HG02852 (cell line): Measurements from ENCODE around the gene TENM3.

ENCODE experiments used
- ATAC-seq: cut with Tn5 transposase; IDR thresholded peaks from one replicate; pipeline ENCODE4 v1.9.1; 2021; ENCODE audit warnings: mild to moderate bottlenecking, moderate library complexity; ENCODE audit not compliant: unreplicated experiment

The TENM3 gene

DNA sequence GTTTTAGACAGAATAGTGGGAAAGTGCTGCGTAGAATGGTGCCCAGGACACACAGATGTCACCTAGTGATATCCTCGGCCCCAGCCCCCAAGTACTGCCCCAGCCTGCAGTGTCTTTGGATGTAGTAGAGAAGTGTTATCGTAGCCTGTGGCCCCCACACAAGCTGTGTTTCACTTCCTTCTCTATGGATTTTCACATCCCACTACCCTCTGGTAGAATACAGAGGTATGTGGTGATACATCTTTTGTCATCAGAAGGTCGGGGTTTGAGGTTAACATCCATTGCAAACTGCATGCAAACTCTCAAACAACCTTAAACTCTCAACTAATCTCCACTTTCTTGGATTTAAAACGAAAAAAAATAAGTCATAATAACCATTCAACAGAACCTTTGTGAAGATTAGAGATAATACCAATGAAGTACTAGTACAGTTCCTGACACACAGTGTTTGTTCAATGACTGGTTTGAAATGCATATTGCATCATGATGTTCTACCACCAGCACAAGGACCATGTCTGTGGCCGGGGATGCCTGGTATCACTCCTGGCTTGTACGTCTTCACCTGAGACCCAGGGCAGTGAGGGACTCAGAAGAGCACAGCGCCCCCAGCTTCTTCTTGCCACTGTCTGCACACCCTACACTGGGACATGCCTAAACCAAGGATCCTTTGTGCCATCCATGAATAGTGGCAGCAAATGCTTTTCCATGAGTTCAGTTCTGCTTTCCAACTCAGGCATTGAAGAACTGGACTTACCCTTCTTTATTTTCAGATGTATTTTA lies 406.7 kb downstream of the TENM3 start:
- no peak for ATAC-seq

DNA sequence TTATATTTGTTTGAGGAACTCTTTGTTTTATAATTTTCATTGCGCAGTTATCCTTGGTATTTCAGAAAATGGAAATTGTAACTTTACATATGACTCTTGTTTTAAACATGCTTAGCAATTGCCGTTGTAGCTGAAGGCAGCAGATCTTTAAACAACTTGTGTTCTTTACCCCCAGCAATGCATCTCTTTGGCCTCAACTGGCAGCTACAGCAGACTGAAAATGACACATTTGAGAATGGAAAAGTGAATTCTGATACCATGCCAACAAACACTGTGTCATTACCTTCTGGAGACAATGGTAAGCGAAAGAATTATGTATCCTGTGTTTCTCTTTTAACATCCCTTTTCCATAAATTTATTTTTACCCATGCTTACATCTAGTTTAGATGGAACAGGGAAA lies 410.4 kb downstream of the TENM3 start:
- no peak for ATAC-seq

DNA sequence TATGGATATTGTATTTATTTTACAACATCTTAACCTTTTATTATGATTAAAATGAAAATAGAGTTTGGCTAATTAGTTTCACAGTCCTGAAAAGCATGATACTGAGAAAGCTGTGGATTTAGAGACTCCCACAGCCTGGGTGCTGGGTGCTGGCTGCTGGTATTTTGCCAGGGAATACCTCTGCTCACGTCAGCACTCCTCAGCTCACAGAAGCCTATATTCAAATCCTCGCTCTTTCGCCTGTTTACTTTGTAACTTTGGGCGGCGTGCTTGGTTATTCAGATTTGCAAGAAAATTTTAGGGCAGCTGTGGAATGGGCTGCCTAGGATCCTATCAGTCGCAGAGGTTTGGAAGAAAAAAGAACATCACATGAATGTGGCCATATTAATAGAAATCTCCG lies 412.1 kb downstream of the TENM3 start:
- no peak for ATAC-seq

DNA sequence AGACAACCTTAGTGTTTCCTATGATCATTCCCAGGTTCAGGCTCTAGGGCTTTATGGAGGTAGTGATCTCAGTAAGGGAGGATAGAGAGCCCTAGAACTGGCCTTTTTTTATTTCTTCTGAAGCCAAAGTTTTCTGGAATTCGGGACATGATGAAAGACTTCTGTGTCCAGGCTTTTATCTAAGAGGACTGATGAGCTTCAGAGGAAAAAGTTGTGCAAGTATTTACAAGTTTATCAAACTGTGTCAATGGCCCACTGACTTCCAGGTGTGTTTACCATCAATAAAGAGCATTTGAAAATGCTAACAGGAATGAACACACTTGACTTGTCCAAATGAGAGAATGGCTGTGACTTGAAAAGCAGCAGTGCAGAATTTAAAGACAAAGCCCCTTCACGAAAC lies 419.3 kb downstream of the TENM3 start:
- ATAC-seq = no peak

DNA sequence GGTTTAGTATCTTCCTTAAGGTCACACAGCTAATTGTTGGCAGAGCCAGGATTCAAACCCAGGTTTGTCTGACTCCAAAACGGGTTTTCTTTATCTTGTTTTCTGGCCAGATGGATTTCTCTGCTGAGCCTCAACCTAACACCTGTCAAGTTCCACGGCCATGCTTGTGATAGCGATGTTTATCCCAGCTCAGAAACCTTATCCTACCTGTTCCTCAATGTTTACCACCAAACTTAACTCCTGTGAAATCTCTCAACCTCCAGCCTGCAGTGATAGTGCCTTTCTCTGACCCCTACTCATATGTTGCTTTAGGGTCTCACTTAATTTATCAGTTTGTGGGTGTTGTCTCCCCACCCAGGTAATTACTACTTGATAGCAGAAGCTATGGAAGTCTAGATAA lies 428.0 kb downstream of the TENM3 start:
- ATAC-seq = no peak

DNA sequence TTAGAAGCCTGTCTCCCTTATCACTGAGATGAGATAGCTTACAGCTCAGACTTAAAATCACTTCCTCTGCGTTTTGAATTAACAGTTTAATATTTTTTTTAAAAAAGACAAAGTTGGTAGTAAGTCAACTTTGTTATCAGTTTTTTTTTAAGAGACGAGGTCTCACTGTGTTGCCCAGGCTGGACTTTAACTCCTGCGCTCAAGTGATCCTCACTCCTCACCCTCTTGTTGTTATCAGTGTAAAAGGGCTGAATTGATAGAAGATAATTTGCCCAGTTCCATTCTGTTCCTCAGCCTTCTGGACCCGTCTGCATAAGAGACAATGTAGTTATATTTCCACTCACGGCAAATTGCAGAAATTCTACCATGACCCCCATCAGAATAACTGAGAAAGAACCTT lies 428.5 kb downstream of the TENM3 start:
- no peak for ATAC-seq

DNA sequence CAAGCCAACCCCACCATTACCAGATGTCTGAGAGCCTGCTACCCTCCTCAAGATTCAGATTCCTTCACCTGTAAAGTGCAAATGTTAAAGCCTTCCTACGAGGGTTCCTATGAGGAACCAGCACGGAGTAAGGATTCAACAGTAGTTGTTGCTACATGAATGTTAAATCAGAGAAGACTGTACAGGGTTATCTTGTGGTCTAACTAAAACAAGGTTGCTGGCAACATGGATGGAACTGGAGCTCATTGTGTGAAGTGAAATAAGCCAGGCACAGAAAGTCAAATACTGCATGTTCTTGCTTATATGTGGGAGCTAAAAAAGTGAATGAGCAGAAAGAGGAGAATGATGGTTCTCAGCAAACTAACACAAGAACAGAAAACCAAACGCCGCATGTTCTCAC lies 435.4 kb downstream of the TENM3 start:
- no peak for ATAC-seq

DNA sequence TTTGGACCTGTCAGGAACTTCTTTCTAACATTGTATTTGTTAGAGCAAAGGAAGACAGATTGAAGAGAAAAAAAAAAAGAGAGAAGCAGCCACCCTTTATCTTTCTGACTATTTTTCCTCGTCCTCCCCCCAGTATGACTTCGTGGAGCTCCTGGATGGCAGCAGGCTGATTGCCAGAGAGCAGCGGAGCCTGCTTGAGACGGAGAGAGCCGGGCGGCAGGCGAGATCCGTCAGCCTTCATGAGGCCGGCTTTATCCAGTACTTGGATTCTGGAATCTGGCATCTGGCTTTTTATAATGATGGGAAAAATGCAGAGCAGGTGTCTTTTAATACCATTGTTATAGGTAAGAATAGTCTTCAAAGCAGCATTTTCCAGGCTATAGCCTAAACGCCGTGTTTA lies 436.3 kb downstream of the TENM3 start:
- no peak for ATAC-seq

DNA sequence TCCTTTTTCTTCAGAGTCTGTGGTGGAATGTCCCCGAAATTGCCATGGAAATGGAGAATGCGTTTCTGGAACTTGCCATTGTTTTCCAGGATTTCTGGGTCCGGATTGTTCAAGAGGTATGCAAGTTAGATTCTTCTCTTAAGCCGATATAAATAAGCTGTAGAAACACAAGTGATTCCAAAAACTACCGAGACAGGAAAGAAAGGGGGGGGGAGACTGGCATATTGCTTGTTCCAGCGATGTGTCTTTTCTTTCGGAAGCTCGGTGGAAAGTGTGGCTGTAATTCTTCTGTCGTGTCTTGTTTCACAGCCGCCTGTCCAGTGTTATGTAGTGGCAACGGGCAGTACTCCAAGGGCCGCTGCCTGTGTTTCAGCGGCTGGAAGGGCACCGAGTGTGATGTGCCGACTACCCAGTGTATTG lies 437.0 kb downstream of the TENM3 start:
- ATAC-seq = no peak

DNA sequence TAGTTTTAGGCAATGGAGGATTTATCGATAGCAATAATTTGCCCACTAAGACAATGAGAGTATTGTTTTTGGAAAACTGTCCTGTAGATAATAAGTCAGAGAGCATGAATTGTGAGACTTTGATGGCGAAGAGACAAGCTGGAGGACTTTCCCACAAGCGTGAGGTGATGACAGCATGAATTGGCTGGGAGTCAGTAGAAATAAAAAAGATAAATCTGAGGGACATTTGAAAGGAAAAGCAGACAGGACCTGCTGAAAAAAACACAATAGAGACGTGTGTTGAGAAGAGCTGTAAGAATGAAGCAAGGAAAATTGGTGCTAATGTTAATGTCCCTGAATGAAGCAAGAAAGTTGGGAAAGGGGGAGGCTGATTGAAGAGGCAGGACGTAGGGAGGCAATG lies 440.5 kb downstream of the TENM3 start:
- ATAC-seq = no peak

DNA sequence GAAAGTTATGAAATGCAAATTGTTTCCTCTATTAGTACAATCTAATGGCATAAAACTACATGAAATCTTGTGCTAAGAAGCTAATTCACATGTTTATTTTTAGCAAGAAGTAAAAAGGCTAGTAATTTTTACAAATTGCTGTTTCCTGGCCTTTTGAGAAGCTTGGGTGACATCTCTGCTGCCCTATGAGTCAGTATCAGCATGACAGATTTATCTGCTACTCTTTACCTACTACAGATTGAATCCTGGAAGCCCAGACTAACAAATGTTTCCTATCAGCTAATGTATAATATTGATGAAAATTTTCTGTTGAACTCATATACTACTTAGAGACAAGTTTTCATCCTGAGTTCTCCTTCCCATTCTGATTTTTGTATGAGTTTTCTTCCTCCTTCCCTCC lies 441.6 kb downstream of the TENM3 start:
- no peak for ATAC-seq

DNA sequence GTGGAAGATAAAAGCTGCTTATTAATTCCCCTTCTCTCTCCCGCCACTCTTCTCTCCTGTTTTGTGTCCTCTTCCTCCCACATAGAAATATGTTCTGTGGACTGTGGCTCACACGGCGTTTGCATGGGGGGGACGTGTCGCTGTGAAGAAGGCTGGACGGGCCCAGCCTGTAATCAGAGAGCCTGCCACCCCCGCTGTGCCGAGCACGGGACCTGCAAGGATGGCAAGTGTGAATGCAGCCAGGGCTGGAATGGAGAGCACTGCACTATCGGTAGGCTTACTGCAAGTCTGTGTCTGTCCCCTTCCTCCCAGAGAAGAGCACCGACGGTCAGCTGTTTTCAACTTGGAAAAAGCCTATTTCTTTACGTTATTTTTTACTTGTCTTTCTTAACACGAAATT lies 444.9 kb downstream of the TENM3 start:
- ATAC-seq = no peak

DNA sequence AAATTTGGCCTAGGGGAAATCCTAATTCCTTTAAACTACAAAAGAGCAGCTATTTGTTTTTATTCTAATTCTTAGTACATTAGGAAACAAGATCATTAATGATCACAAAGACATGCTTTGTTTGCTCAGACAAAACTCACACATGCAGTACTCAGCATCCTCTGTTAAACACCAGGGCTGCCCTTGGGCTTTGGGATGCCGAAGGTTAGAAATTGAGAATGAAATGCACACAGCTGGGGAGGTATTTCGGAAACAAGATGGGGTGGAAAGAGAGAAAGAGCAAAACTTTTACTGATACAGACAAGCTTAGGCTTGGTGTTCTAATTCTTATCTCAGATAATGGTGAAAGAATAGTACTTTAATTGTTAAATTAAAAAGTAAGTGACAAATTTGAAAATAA lies 451.3 kb downstream of the TENM3 start:
- ATAC-seq = no peak

DNA sequence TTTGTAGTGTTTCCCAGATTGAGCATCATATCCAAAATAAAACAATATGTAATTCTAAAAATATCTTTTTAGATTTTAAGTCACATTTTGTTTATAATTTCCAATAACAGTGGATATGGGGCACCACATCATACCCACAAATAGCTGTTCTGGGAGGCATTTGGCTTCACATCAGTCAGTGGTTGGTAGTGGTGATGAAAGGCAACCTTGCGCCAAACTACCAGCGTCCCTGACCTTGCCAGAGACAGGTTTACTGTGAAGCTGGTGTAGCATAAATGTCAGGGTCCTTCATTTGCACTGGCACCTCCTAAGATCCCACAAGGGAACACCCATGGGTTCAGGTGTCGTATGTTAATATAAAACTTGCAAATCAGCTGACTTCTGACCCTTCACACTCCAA lies 451.8 kb downstream of the TENM3 start:
- no peak for ATAC-seq

DNA sequence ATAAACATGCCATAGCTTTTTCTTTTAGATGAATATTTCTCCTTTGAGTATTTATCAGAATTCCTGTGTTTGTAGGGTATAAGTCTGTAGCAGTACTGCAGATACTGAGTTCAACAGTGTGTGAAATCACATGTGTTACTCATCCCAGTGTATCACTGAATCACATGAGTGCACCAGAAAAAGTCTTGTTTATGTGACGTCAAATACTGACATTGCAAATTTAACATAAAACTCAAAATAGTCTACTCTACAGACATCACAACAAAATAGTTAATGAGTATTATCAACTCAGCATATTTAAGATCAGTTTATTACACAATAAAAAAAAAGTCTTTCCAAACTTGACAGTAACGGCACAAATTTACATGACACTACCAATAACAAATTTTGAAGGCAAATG lies 452.6 kb downstream of the TENM3 start:
- no peak for ATAC-seq

DNA sequence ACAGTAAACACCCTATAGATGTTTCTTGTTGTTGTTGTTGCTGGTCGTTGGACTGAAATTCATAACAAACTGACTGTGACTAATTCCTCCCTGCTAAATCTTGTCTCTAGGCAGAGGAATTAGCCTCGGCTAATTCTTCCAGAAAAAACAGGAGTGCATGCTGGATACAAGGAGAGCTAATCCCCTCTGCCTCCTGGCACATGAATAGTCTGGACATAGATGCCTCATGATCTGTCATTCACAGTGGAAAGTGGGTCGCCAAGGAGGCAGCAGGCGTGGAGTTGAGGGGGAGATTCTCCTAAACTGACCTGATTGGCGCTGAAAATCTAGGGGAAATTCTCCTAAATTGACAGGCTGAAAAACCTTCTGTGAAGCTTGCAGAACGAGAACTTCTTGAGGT lies 453.9 kb downstream of the TENM3 start:
- no peak for ATAC-seq

DNA sequence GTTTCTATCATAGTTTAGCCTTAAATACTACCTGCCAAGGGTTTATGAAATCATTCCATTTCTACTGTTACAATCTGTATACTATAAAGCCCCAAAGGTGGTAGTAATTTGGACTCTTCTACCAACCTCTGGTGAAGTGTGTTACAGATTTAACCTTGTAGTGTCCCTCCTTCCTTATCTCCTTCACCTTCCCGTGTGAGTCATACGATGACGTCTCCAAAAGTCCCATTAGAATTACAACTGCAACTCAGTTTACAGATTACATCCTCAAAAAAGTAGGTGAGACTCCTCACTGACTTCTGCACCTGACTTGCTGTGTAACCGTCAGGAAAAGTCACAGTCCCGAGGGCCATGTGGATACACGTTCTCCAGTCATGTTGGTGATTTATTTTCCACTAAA lies 455.0 kb downstream of the TENM3 start:
- ATAC-seq = no peak

DNA sequence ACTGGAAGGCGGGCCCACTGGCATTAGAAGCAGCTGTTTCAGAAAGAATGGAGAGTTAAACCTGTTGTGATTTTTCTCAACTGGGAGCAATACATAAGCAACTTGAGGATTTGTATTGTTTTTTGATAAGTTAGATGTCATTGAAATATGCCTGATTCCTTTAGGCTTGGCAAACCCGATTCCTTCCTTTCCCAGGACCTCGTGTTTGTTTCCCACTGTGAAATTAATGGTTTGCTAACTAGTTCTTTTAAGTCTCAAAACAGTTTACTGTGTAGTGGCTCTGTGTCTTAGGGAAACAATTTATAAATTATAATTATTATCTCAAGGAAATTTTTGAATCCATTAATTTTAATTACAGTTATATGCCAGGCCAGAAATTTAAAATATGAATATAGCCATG lies 456.0 kb downstream of the TENM3 start:
- no peak for ATAC-seq

DNA sequence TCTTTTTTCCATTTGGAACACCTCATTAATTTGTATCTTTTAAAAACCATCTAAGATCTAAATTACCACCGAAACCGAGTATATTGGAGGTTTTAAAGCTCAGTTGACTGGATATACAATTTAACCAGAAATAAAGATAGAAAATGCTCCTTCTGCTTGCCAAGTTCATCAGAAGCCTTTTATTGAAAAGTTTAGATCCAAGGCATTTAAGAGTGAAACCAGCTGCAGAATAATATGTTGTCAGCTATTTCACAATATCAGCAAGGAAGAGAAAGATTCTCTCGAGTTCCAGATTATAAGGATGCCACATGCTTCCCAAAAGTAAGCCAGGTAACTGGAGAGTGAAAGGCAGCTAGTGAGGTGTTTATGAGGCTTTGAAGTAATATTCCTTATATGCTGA lies 456.6 kb downstream of the TENM3 start:
- no peak for ATAC-seq

DNA sequence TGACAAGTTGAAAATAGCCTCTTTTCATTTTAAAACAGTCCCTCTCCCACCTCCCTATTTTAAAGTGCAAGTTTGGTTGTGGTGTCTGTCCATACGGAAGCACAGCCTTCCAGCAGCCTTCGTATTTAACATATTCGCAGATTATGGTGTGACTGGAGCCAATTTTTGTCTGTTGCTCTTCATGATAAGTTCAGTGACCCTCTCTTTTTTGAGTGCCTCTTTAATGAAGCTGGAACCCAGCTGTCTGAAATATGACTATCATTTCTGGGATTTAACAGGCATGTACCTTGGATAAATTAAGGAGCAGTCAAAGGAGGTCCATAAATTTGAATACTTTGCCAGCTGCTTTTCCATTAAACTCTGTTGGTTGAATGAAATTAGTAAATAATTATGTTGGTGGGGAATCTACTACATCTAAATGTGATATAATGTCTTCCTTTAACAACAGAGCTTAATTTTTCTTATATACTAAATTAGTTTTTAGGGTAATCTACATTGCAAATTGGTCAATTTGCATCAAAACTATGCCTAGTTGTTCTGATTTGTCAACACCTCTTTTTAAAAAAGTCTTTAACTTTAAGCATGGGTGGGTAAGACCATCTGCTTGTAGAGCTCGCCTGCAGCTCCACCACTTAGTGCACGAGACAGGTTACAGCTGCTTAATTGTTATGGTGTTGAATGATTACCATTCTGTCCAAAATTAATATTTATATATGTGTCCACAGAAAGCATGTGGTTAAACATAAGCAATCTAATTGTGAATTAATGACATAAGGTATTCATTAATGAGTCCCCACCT lies 457.4 kb downstream of the TENM3 start:
- no peak for ATAC-seq

DNA sequence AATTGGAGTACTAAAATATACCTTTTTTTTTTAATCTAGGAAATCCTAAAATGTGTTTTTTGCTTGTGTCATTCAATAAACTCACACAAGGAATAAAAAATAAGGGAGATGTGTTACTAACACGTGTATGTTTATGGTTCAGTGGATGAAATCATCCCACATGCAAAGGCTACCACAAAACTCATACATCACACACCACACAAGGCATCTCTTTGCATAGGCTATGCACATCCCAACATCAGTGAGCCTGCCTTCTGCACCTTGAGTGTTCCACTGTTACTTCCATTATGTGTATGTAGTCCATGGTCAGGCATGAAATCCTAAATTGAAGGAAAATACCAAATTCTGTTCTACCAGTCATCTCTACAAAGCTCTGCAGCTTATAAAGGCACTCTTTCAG lies 460.9 kb downstream of the TENM3 start:
- no peak for ATAC-seq

DNA sequence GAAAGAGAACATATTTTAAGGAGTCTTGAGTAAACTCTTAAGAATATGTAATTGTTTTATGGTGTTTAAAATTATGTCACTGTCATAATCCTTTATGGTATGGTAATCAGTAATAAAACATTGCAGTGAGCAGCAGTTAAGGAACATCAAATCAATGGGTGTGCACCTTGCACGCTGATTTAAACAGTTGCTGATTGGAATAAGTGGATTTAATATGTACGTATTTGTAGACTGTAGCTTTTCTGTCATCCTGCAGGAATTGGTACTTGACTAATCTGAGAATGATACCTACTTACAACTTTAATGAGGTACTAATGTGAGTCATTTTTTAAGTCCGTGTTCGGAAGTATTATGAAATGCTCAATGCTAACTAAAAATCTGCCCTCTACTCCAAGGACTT lies 461.7 kb downstream of the TENM3 start:
- no peak for ATAC-seq

DNA sequence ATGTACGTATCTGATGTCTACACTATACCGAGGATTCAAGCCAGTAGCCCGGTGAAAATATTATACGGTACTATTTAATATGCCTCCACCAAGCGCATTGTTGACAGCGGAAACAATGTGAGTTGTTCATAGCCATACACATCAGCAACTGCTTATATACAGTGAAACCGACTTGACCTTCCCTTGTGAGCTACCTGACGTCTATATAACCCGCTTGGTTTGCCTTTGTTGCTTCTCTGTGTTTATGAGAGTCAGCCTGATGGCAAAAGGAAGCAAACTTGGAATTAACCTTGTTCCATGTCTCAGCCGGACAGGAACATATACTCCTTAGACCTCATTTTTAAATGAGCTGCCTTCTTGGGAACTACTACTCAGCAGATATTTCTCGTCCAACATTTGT lies 462.2 kb downstream of the TENM3 start:
- ATAC-seq = no peak
